Tibial artery (tissue), 4 donors: Measurements from ENCODE around the gene ARMC12.
"Not testable (repeated sequence)": the region's sequence is repeated elsewhere in the genome, so short reads cannot be mapped to it uniquely, and the experiment has no call there.

Experiments
- DNase-seq, 2 donors: peaks; one replicate each; pipeline ENCODE4 v3.0.0-alpha.2; 2019
- H3K27ac ChIP-seq, 2 donors: fragments of 200-600 bp; sonication (generic) in 1 of 2; 1 replicate in 1 of 2; 2 replicates in 1 of 2; pipeline ENCODE4 v1.5.1; 2018 to 2019; ENCODE audit warnings: mild to moderate bottlenecking in 1 of 2
- H3K27me3 ChIP-seq, 2 donors: fragments of 200-600 bp; sonication (generic) in 1 of 2; one replicate each; pipeline versions ENCODE4 v1.5.1 to v1.6.0; 2016 to 2019
- H3K36me3 ChIP-seq, 3 donors: fragments of 200-600 bp; sonication (generic) in 2 of 3; one replicate each; pipeline ENCODE4 v1.5.1; 2016 to 2019; ENCODE audit warnings: mild to moderate bottlenecking in 2 of 3
- H3K4me1 ChIP-seq, 4 donors: fragments of 200-600 bp; sonication (generic) in 2 of 4; 1 replicate in 3 of 4; 2 replicates in 1 of 4; pipeline ENCODE4 v1.5.1; 2016 to 2019
- H3K4me3 ChIP-seq, 2 donors: fragments of 200-600 bp; sonication (generic) in 1 of 2; 1 replicate in 1 of 2; 2 replicates in 1 of 2; pipeline ENCODE4 v1.5.1; 2018 to 2019; ENCODE audit warnings: mild to moderate bottlenecking in 2 of 2
- H3K9me3 ChIP-seq, 3 donors: fragments of 200-600 bp; sonication (generic) in 1 of 3; one replicate each; pipeline ENCODE4 v1.5.1; 2016 to 2019
- CTCF ChIP-seq, 2 experiments: fragments of 200-600 bp in 1 of 2; fragments of 450-650 bp in 1 of 2; IDR thresholded peaks; one replicate each; pipeline ENCODE4 v1.5.1; 2017 to 2019; ENCODE audit warnings: antibody characterized with exemption in 2 of 2, mild to moderate bottlenecking in 1 of 2, moderate library complexity in 1 of 2
- intact Hi-C: fragments of 100-400 bp; cut with DNase I; formaldehyde crosslinking; loops from one replicate; pipeline ENCODE4 v1.15.0; 2023; ENCODE audit warnings: low total_unique reads

Gene ARMC12

GRCh38 chr6:35736982-35737412 is at the start of gene ARMC12:
Gene ARMC12 (plus strand): TSS chr6:35737032. CDS start chr6:35737109, 77 bp downstream.
- no peaks in the 10 kb centered on the region for H3K36me3 ChIP-seq
- H3K4me3 ChIP-seq = no peak within 1 kb of the TSS
- intact Hi-C loops = loop anchor here (1.0 to 10.0 kb wide), 3 partner anchors 154 to 392 kb away; partner anchors contain the start of gene PPARD
- peaks cover 6 to 54% (median 35%) of the 10 kb centered on the region in 4 donors for H3K4me1 ChIP-seq
- H3K27me3 ChIP-seq = no peaks in the 10 kb centered on the region
- no peak for TF ChIP-seq CTCF (IDR thresholded peaks at IDR 0.05)
- DNase-seq = no peak
- H3K9me3 ChIP-seq = no peaks in the 10 kb centered on the region
- peak within 1 kb of the TSS; percentile 97 to 99 for H3K27ac ChIP-seq

GRCh38 chr6:35687658-35688604 is 48.9 kb upstream of the ARMC12 start:
- peak overlapping the region; percentile 91 to 98 for H3K4me3 ChIP-seq
- peak in 1 of 2 experiments; percentile 17 for TF ChIP-seq CTCF (IDR thresholded peaks at IDR 0.05)
- no peaks in the 10 kb centered on the region for H3K27me3 ChIP-seq
- peaks cover 18 to 19% (median 19%) of the 10 kb centered on the region in 3 donors for H3K36me3 ChIP-seq
- H3K4me1 ChIP-seq = peaks cover 0 to 66% (median 36%) of the 10 kb centered on the region in 4 donors
- no peaks in the 10 kb centered on the region for H3K9me3 ChIP-seq
- peak; percentile 66 to 80 for DNase-seq
- intact Hi-C loops = loop anchor here (2.0 to 10.0 kb wide), 3 partner anchors 39 to 103 kb away; no protein-coding TSS in a partner anchor
- peak overlapping the region; percentile 98 to 99 for H3K27ac ChIP-seq

GRCh38 chr6:35688605-35689322 is 48.1 kb upstream of the ARMC12 start, which contains the start of gene FKBP5:
Gene FKBP5 (minus strand): TSS chr6:35688915. CDS start chr6:35642824, 46,091 bp downstream.
- intact Hi-C loops = loop anchor here (2.0 to 10.0 kb wide), 3 partner anchors 38 to 104 kb away; no protein-coding TSS in a partner anchor
- H3K27me3 ChIP-seq = no peaks in the 10 kb centered on the region
- H3K36me3 ChIP-seq = peaks cover 11% of the 10 kb centered on the region in 3 donors
- peak; percentile 97 to 98 for DNase-seq
- TF ChIP-seq CTCF (IDR thresholded peaks at IDR 0.05) = peak in 1 of 2 experiments; percentile 5
- no peaks in the 10 kb centered on the region for H3K9me3 ChIP-seq
- H3K4me3 ChIP-seq = peak within 1 kb of the TSS; percentile 91 to 98
- peak within 1 kb of the TSS; percentile 98 to 99 for H3K27ac ChIP-seq
- peaks cover 0 to 58% (median 36%) of the 10 kb centered on the region in 4 donors for H3K4me1 ChIP-seq

- H3K9me3 ChIP-seq, DNase-seq, intact Hi-C loops, H3K36me3 ChIP-seq, H3K27me3 ChIP-seq, H3K4me3 ChIP-seq: not testable (repeated sequence)
- Histone ChIP-seq H3K27ac (peak overlapping the region; percentile 77 to 98), H3K4me1 (peaks cover 0 to 45% (median 32%) of the 10 kb centered on the region in 4 donors)
Measured at GRCh38 chr6:35690006-35690405, 46.8 kb upstream of the ARMC12 start.

- Histone ChIP-seq H3K27ac (peak overlapping the region; percentile 77 to 98), H3K4me1 (peaks cover 0 to 41% (median 29%) of the 10 kb centered on the region in 4 donors), H3K36me3 (no peaks in the 10 kb centered on the region), H3K4me3 (no peak overlapping the region), H3K27me3 (no peaks in the 10 kb centered on the region), H3K9me3 (peaks cover 0 to 6% (median 0%) of the 10 kb centered on the region in 3 donors)
- intact Hi-C loops = no loop called here
- no peak for DNase-seq
- no peak for TF ChIP-seq CTCF (IDR thresholded peaks at IDR 0.05)
Measured at GRCh38 chr6:35690484-35690883, 46.3 kb upstream of the ARMC12 start.
